Skeletal muscle tissue (tissue), 4 donors: ENCODE measurements around the gene P2RY4. TPM values are rescaled to one million over a fixed set of nuclear protein-coding genes. Genes with fewer than 3 reads are reported as not detected.

Experiments
- H3K27ac ChIP-seq: one replicate; pipeline ENCODE4 v1.7.0; 2013; ENCODE audit warnings: mild to moderate bottlenecking, low read depth, low read length, inconsistent platforms
- H3K27me3 ChIP-seq, 3 donors: one replicate each; pipeline ENCODE4 v1.7.0; 2013; ENCODE audit warnings: low read length in 3 of 3; ENCODE audit not compliant: control insufficient read depth in 3 of 3, insufficient read depth in 3 of 3
- H3K36me3 ChIP-seq, 3 donors: one replicate each; pipeline ENCODE4 v1.7.0; 2013; ENCODE audit warnings: low read length in 3 of 3; ENCODE audit not compliant: control insufficient read depth in 3 of 3, insufficient read depth in 3 of 3
- H3K4me1 ChIP-seq, 3 donors: one replicate each; pipeline ENCODE4 v1.7.0; 2013; ENCODE audit warnings: low read length in 3 of 3, mild to moderate bottlenecking in 3 of 3; ENCODE audit not compliant: control insufficient read depth in 3 of 3, insufficient read depth in 3 of 3
- H3K4me3 ChIP-seq, 3 donors: one replicate each; pipeline ENCODE4 v1.7.0; 2013; ENCODE audit warnings: low read length in 3 of 3
- H3K9ac ChIP-seq, 3 donors: one replicate each; pipeline ENCODE4 v1.7.0; 2013; ENCODE audit warnings: low read length in 3 of 3, mild to moderate bottlenecking in 3 of 3, moderate library complexity in 2 of 3, low read depth in 1 of 3
- H3K9me3 ChIP-seq, 3 donors: one replicate each; pipeline ENCODE4 v1.7.0; 2013; ENCODE audit warnings: low read length in 3 of 3; ENCODE audit not compliant: control insufficient read depth in 3 of 3
- total RNA-seq: library from RNA; depleted of rRNA; stranded (reverse); fragments of >200 nt; gene quantifications from one replicate; pipeline ENCODE4 v1.2.3, GENCODE V29; 2014
- donor health status: Osteomylitis.

Gene P2RY4
- total RNA-seq, result not detected

DNA sequence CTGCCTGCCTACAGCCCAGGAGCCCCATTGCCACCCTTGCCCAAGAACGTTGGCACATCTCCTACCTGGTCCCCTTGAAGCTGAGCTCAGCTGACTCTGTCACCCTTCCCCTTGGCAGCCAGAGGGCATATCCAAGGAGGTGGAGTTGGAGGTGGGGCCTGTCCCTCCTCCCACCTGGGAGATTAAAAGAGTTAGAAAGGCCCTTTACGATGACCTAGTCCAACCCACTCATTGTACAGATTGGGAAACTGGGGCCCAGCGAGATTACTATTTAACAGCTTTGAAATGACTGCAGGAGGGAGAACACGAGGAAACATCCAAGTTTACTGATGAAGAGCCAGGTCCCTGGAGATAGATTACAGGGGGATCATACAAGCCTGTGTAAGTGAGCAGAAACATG, at the start of gene P2RY4:
Gene P2RY4, minus strand, starts transcription at position 101 of the 400 bp plus-strand sequence. CDS start 580 bp downstream, outside the sequence.
- Histone ChIP-seq H3K9me3 (no peaks in the 10 kb centered on the region), H3K36me3 (no peaks in the 10 kb centered on the region), H3K9ac (no peak within 1 kb of the TSS), H3K4me3 (no peak within 1 kb of the TSS), H3K4me1 (no peaks in the 10 kb centered on the region), H3K27me3 (no peaks in the 10 kb centered on the region), H3K27ac (no peak within 1 kb of the TSS)

GRCh38 chrX:70301716-70302115, 41.7 kb upstream of the P2RY4 start:
- Histone ChIP-seq H3K4me3 (no peak overlapping the region), H3K36me3 (no peaks in the 10 kb centered on the region), H3K4me1 (no peaks in the 10 kb centered on the region), H3K27ac (no peak overlapping the region), H3K9ac (no peak overlapping the region), H3K9me3 (no peaks in the 10 kb centered on the region), H3K27me3 (no peaks in the 10 kb centered on the region)

DNA sequence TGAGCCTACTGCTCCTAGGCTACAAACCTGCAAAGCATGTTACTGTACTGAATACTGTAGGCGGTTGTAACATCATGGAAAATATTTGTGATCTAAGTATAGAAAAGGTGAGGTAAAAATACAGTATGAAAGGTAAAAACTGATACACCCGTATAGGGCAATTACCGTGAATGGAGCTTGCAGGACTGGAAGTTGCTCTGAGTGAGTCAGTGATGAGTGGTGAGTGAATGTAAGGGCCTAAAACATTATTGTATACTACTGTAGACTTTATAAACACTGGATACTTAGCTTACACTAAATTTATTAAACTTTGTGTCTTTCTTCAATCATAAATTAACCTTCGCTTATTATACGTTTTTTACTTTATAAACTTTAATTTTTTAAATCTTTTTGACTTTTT, 33.6 kb upstream of the P2RY4 start:
- Histone ChIP-seq H3K9ac (no peak overlapping the region), H3K27me3 (no peaks in the 10 kb centered on the region), H3K36me3 (no peaks in the 10 kb centered on the region), H3K27ac (no peak overlapping the region), H3K9me3 (no peaks in the 10 kb centered on the region), H3K4me3 (no peak overlapping the region), H3K4me1 (peaks cover 7 to 9% (median 9%) of the 10 kb centered on the region in 3 donors)

DNA sequence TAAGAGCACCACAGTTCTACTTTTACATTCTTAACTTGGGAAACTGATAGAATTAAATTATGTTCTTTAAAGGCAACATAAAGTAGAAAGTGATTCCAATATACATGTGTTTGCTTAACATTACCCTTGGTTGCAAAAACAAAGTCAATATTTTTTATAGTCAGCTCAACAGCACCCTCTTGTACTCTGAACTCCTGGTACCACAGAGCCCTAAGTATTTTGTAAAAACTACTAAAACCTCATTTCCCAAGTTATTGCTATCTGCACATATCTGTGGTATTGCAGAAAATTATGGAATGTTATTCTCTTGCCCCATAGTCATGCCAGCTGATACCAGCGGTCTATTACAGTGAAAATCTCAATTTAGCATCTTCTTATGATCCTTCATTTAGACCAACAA, 32.8 kb upstream of the P2RY4 start:
- no peaks in the 10 kb centered on the region for H3K9me3 ChIP-seq
- H3K27me3 ChIP-seq, result no peaks in the 10 kb centered on the region
- H3K27ac ChIP-seq, result no peak overlapping the region
- H3K4me1 ChIP-seq, result peaks cover 7 to 9% (median 9%) of the 10 kb centered on the region in 3 donors
- H3K36me3 ChIP-seq, result peaks cover 0 to 2% (median 0%) of the 10 kb centered on the region in 3 donors
- no peak overlapping the region for H3K9ac ChIP-seq
- no peak overlapping the region for H3K4me3 ChIP-seq

DNA sequence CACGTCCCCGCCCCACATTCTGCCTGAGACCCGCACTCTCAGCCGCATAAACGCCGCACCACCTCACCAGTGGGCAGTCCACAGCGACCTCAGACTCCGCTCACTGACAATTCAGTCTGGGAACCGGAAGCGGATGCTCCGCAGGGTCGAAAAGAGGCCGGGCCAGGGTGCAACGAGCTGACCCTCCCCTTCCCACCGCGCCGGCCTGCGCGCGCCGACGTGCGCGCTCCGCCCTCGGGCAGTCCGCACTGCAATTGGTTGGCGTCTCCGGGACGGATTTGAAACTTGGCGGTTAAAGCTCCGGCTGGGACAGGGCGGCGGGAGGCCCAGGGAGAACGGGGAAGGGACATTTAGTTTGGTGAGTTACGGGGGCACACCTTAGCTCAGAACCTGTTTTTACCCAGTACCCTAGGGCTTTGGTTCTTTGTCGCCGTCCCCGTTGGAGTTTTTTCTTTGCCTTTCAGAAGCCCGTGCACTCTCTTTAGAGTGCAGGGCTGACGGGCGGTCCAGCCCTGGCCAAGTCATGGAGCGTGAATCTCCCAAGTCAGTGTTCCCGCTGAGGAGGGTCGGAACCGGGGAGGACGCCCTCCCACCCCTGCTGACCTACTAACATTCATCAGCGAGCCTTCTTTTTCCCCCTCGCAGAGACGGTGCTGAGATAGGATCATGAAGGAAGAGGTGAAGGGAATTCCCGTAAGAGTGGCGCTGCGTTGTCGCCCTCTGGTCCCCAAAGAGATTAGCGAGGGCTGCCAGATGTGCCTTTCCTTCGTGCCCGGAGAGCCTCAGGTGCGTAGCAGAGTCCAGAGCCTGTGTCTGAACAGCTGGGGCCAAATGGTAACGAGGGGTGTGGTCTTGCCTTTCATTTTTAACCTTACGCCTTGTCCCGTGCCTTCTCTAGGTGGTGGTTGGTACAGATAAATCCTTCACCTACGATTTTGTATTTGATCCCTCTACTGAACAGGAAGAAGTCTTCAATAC, 30.1 kb upstream of the P2RY4 start, which contains the start of the genes KIF4A and PDZD11:
Gene KIF4A, plus strand, starts transcription at position 312 of the 978 bp plus-strand sequence. Its CDS starts 355 bp downstream, at position 667.
Gene PDZD11, minus strand, starts transcription at position 135 of the 978 bp plus-strand sequence. CDS start 586 bp downstream, outside the sequence.
- no peaks in the 10 kb centered on the region for H3K27me3 ChIP-seq
- peak within 1 kb of the TSS; percentile 55 for H3K27ac ChIP-seq
- peak within 1 kb of the TSS; percentile 66 to 80 (median 72) for H3K9ac ChIP-seq
- H3K36me3 ChIP-seq, result peaks cover 3 to 14% (median 12%) of the 10 kb centered on the region in 3 donors
- H3K9me3 ChIP-seq, result no peaks in the 10 kb centered on the region
- H3K4me3 ChIP-seq, result peak within 1 kb of the TSS; percentile 58 to 84 (median 83)
- H3K4me1 ChIP-seq, result peaks cover 7 to 9% (median 9%) of the 10 kb centered on the region in 3 donors

- H3K9me3 ChIP-seq, result no peaks in the 10 kb centered on the region
- peak overlapping the region; percentile 58 to 84 (median 83) for H3K4me3 ChIP-seq
- peaks cover 3 to 14% (median 12%) of the 10 kb centered on the region in 3 donors for H3K36me3 ChIP-seq
- H3K4me1 ChIP-seq, result peaks cover 7 to 9% (median 9%) of the 10 kb centered on the region in 3 donors
- H3K27ac ChIP-seq, result peak overlapping the region; percentile 55
- no peaks in the 10 kb centered on the region for H3K27me3 ChIP-seq
- H3K9ac ChIP-seq, result peak overlapping the region; percentile 66 to 80 (median 72)
These were observed 29.3 kb upstream of the P2RY4 start for GRCh38 chrX:70289168-70289792.

GRCh38 chrX:70281951-70282350, 21.9 kb upstream of the P2RY4 start, which contains the start of gene RAB41:
TSS of gene RAB41 (plus strand) at chrX:70282172. CDS start at chrX:70282218, 46 bp downstream.
- no peak within 1 kb of the TSS for H3K4me3 ChIP-seq
- no peaks in the 10 kb centered on the region for H3K9me3 ChIP-seq
- H3K36me3 ChIP-seq, result peaks cover 0 to 12% (median 6%) of the 10 kb centered on the region in 3 donors
- no peaks in the 10 kb centered on the region for H3K27me3 ChIP-seq
- no peak within 1 kb of the TSS for H3K9ac ChIP-seq
- no peak within 1 kb of the TSS for H3K27ac ChIP-seq
- no peaks in the 10 kb centered on the region for H3K4me1 ChIP-seq

DNA sequence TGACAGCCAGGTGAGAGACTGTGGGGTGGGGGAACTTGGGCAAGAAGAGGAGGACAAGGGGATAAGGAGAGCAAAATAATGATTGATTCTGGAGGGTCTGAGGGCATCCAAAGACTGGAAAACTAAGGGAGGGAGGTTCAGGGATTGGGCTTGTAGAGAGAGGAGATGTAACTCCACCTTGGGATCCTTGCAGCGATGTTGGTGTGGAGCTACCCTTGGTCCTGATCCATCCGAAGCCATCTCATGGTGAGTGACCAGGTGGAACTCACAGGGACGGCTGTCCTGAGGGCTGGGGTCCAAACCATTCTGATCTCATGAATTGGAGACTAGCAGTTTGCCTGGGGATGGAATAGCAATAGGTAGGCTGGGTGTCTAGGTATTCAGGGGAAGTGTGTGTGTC, 20.6 kb upstream of the P2RY4 start:
- no peak overlapping the region for H3K27ac ChIP-seq
- no peaks in the 10 kb centered on the region for H3K9me3 ChIP-seq
- no peaks in the 10 kb centered on the region for H3K4me1 ChIP-seq
- no peaks in the 10 kb centered on the region for H3K27me3 ChIP-seq
- peaks cover 0 to under 1% (median 0%) of the 10 kb centered on the region in 3 donors for H3K36me3 ChIP-seq
- no peak overlapping the region for H3K9ac ChIP-seq
- no peak overlapping the region for H3K4me3 ChIP-seq

GRCh38 chrX:70279081-70279480, 19.1 kb upstream of the P2RY4 start:
- Histone ChIP-seq H3K27me3 (no peaks in the 10 kb centered on the region), H3K36me3 (no peaks in the 10 kb centered on the region), H3K27ac (no peak overlapping the region), H3K4me1 (no peaks in the 10 kb centered on the region), H3K9me3 (no peaks in the 10 kb centered on the region), H3K9ac (no peak overlapping the region), H3K4me3 (no peak overlapping the region)
